GM19099 (cell line): ENCODE measurements around the gene KLHDC4.

ENCODE experiments used
- POLR2A ChIP-seq: IDR thresholded peaks from 3 replicates; pipeline ENCODE4 v1.6.1; 2011; ENCODE audit warnings: low read depth; ENCODE audit not compliant: insufficient read length; ENCODE audit errors: extremely low read depth

KLHDC4 gene

GRCh38 chr16:87669672-87670071, 96.1 kb downstream of the KLHDC4 start:
- no peak for TF ChIP-seq POLR2A

- TF ChIP-seq POLR2A, result no peak
These were observed 97.8 kb downstream of the KLHDC4 start for GRCh38 chr16:87667946-87668345.

- TF ChIP-seq POLR2A, result no peak
These were observed 98.3 kb downstream of the KLHDC4 start for GRCh38 chr16:87667443-87667842.

GRCh38 chr16:87666919-87667318, 98.9 kb downstream of the KLHDC4 start:
- TF ChIP-seq POLR2A, result no peak

- no peak for TF ChIP-seq POLR2A
These were observed 100.6 kb downstream of the KLHDC4 start for GRCh38 chr16:87665193-87665592.

GRCh38 chr16:87664792-87665191, 101.0 kb downstream of the KLHDC4 start:
- no peak for TF ChIP-seq POLR2A

GRCh38 chr16:87662254-87663204, 103.3 kb downstream of the KLHDC4 start:
- no peak for TF ChIP-seq POLR2A

GRCh38 chr16:87661561-87661960, 104.2 kb downstream of the KLHDC4 start:
- TF ChIP-seq POLR2A, result no peak

- TF ChIP-seq POLR2A, result no peak
These were observed 107.1 kb downstream of the KLHDC4 start for GRCh38 chr16:87658564-87659225.
